ENCODE measurements around the gene LCN12.

The LCN12 gene

GRCh38 chr9:136921307-136921706 is 30.8 kb upstream of the LCN12 start:
- TF ChIP-seq, protein P1, sequence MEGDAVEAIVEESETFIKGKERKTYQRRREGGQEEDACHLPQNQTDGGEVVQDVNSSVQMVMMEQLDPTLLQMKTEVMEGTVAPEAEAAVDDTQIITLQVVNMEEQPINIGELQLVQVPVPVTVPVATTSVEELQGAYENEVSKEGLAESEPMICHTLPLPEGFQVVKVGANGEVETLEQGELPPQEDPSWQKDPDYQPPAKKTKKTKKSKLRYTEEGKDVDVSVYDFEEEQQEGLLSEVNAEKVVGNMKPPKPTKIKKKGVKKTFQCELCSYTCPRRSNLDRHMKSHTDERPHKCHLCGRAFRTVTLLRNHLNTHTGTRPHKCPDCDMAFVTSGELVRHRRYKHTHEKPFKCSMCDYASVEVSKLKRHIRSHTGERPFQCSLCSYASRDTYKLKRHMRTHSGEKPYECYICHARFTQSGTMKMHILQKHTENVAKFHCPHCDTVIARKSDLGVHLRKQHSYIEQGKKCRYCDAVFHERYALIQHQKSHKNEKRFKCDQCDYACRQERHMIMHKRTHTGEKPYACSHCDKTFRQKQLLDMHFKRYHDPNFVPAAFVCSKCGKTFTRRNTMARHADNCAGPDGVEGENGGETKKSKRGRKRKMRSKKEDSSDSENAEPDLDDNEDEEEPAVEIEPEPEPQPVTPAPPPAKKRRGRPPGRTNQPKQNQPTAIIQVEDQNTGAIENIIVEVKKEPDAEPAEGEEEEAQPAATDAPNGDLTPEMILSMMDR (IDR thresholded peaks at IDR 0.05; ENCODE audit: insufficient read depth, low read depth, low read length, missing control alignments) = no peak
- DNase-seq (ENCODE audit: low read depth) = no peak
- H3K4me3 ChIP-seq (ENCODE audit: low read length) = no peak overlapping the region

- H3K4me3 ChIP-seq (ENCODE audit: low read length) = no peak overlapping the region
- TF ChIP-seq, protein P1 (IDR thresholded peaks at IDR 0.05; ENCODE audit: insufficient read depth, low read depth, low read length, missing control alignments) = no peak
- no peak for DNase-seq (ENCODE audit: low read depth)
Observed at GRCh38 chr9:136921718-136922117, 30.4 kb upstream of the LCN12 start.

- no peak overlapping the region for H3K4me3 ChIP-seq (ENCODE audit: low read length)
- no peak for DNase-seq (ENCODE audit: low read depth)
- TF ChIP-seq, protein P1 (IDR thresholded peaks at IDR 0.05; ENCODE audit: insufficient read depth, low read depth, low read length, missing control alignments) = no peak
Observed at GRCh38 chr9:136922540-136922939, 29.5 kb upstream of the LCN12 start.

GRCh38 chr9:136923881-136924280 is 28.2 kb upstream of the LCN12 start:
- DNase-seq (ENCODE audit: low read depth) = no peak
- TF ChIP-seq, protein P1 (IDR thresholded peaks at IDR 0.05; ENCODE audit: insufficient read depth, low read depth, low read length, missing control alignments) = no peak

DNA sequence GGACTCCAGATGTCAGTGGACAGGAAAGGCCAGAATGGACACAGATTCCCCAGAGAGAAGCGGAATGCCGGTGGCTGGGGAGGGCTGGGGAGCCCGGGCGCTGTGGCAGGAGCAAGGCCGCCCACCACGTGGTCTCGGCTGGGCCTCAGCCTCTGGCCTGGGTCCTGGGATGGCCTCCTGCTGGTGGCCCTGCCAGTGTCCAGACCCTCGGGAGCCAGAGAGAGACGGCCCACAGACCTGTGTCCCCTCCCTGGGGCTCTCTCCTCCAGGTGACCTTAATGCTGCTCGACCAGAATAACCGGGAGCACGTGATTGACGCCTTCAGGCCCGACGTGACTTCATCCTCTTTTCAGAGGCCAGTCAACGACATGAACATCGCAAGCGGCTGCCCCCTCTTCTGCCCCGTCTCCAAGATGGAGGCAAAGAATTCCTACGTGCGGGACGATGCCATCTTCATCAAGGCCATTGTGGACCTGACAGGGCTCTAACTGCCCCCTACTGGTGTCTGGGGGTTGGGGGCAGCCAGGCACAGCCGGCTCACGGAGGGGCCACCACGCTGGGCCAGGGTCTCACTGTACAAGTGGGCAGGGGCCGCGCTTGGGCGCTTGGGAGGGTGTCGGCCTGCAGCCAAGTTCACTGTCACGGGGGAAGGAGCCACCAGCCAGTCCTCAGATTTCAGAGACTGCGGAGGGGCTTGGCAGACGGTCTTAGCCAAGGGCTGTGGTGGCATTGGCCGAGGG is 26.5 kb upstream of the LCN12 start:
- DNase-seq (ENCODE audit: low read depth) = no peak
- TF ChIP-seq, protein P1 (IDR thresholded peaks at IDR 0.05; ENCODE audit: insufficient read depth, low read depth, low read length, missing control alignments) = no peak
- H3K4me3 ChIP-seq (ENCODE audit: low read length) = no peak overlapping the region

More at GRCh38 chr9:136923881-136924280, 28.2 kb upstream of the LCN12 start:
- no peak overlapping the region for H3K4me3 ChIP-seq (ENCODE audit: low read length)

DNA sequence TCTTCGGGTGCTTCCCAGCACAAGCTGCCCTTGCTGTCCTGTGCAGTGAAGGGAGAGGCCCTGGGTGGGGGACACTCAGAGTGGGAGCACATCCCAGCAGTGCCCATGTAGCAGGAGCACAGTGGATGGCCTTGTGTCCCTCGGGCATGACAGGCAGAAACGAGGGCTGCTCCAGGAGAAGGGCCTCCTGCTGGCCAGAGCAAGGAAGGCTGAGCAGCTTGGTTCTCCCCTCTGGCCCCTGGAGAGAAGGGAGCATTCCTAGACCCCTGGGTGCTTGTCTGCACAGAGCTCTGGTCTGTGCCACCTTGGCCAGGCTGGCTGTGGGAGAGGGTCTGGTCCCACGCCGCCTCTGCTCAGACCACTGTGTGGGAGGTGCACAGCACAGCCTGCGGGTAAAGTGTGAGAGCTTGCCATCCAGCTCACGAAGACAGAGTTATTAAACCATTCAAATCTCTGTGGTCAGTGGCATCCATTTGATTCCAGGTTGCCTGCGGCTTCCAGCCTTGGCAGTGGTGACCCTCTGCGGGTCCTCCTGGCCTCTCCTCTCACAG is 25.8 kb upstream of the LCN12 start:
- DNase-seq (ENCODE audit: low read depth) = no peak
- TF ChIP-seq, protein P1 (IDR thresholded peaks at IDR 0.05; ENCODE audit: insufficient read depth, low read depth, low read length, missing control alignments) = no peak
- no peak overlapping the region for H3K4me3 ChIP-seq (ENCODE audit: low read length)

DNA sequence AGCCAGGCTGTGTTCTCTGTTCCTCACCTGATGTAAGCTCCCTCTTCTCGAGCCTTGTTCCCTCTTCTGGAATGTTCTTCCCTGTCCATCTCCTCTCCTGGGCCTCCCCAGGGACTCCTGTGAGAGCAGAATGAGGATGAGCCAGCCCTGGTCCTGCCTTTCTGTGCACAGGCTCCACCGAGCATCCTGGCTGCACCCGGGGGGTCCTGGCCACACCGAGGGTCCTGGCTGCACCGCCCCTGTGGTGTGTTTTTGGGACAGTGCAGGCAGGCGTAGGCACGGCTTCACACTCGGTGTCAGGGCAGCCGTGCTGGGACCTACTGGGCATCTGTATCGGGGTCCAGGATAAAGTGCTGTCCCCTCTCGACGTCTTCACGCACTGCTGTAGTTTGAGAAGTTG is 25.3 kb upstream of the LCN12 start:
- TF ChIP-seq, protein P1 (IDR thresholded peaks at IDR 0.05; ENCODE audit: insufficient read depth, low read depth, low read length, missing control alignments) = no peak
- no peak overlapping the region for H3K4me3 ChIP-seq (ENCODE audit: low read length)
- no peak for DNase-seq (ENCODE audit: low read depth)

All from epithelial cell of esophagus (primary cell).